DMS 273 treated with DMSO at 0.1 percent for 48 hours (cell line): ENCODE measurements around the gene RRP7A.
"Not testable (repeated sequence)": the region's sequence is repeated elsewhere in the genome, so short reads cannot be mapped to it uniquely, and the experiment has no call there.

Experiments
- DNase-seq: peaks from one replicate; lab custom pipeline; 2025; lab: John Stamatoyannopoulos, UW

Gene RRP7A

GRCh38 chr22:42495533-42496141 is 24.0 kb downstream of the RRP7A start:
- not testable (repeated sequence) for DNase-seq

GRCh38 chr22:42493393-42493792 is 26.2 kb downstream of the RRP7A start:
- DNase-seq = no peak

- DNase-seq = no peak
Observed at GRCh38 chr22:42492323-42492690, 27.3 kb downstream of the RRP7A start.

- DNase-seq = no peak
Observed at GRCh38 chr22:42490243-42490832, 29.3 kb downstream of the RRP7A start.

- no peak for DNase-seq
Observed at GRCh38 chr22:42489000-42489399, 30.6 kb downstream of the RRP7A start.

GRCh38 chr22:42484506-42484905 is 35.1 kb downstream of the RRP7A start:
- no peak for DNase-seq

- not testable (repeated sequence) for DNase-seq
Observed at GRCh38 chr22:42483610-42484223, 35.9 kb downstream of the RRP7A start.

GRCh38 chr22:42475122-42475521 is 44.5 kb downstream of the RRP7A start:
- DNase-seq = no peak

GRCh38 chr22:42473484-42474193 is 46.0 kb downstream of the RRP7A start:
- peak; percentile 9 for DNase-seq

- DNase-seq = no peak
Observed at GRCh38 chr22:42472671-42473070, 46.9 kb downstream of the RRP7A start.

- DNase-seq = no peak
Observed at GRCh38 chr22:42471441-42471840, 48.2 kb downstream of the RRP7A start.

GRCh38 chr22:42470366-42471082 is 49.1 kb downstream of the RRP7A start:
- no peak for DNase-seq

GRCh38 chr22:42468841-42469240 is 50.8 kb downstream of the RRP7A start:
- DNase-seq = no peak

- no peak for DNase-seq
Observed at GRCh38 chr22:42462016-42462415, 57.6 kb downstream of the RRP7A start.

GRCh38 chr22:42461511-42461910 is 58.1 kb downstream of the RRP7A start:
- no peak for DNase-seq
